Stimulated activated CD8-positive, alpha-beta memory T cell treated with anti-CD3 and anti-CD28 coated beads, Interleukin-2, amount 100 ng/mL, for 48 hours (primary cell): ENCODE measurements around the gene HELLS.
"Not testable (repeated sequence)": the region's sequence is repeated elsewhere in the genome, so short reads cannot be mapped to it uniquely, and the experiment has no call there.

ENCODE experiments used
- DNase-seq, 2 donors: peaks; one replicate each; pipeline ENCODE4 v3.0.0-alpha.2; 2020; ENCODE audit warnings: low read depth in 2 of 2

Gene HELLS

GRCh38 chr10:94608559-94608958 lies 63.0 kb downstream of the HELLS start:
- no peak for DNase-seq

DNA sequence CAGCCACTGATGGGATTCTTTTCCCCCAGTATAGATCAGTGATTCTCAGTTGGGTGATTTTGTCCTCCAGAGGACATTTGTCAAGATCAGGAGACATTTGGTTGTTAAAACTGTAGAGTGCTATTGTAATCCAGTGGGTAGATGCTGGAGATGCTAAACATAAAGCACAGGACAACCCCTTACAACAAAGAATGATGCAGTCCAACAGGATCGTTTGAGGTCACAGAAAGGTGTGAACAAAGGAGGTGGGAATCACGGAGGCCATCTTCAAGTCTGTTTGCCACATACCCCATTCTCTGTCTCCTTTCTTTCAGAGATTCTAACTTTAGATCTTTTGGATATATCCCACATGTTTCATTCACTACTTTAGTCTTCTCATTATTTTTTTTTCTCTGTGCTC lies 69.0 kb downstream of the HELLS start:
- DNase-seq, result no peak

DNA sequence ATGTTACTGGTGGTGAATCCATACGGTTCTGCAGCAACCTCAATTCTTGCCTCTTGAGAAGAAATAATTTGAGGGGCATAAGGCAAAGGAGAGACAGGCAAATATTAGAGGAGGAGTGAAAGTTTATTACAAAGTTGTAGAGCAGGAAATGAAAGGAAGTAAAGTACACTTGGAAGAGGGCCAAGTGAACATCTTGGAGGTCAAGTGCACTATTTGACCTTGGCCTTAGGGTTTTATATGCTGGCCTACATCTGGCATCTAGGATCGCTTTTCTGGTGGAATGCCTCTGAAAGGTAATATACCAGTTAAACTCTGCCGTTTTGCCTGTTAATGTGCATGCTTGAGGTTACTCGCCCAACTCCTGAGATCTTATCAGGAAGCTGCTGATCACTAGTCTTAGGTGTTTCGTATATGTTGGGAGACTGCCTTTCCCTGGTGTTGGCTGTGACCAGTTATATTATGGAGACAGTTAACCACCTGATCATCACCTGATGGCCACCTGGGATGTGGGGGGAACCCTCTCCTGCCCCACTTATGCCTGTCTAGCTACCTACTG lies 71.9 kb downstream of the HELLS start:
- no peak for DNase-seq

DNA sequence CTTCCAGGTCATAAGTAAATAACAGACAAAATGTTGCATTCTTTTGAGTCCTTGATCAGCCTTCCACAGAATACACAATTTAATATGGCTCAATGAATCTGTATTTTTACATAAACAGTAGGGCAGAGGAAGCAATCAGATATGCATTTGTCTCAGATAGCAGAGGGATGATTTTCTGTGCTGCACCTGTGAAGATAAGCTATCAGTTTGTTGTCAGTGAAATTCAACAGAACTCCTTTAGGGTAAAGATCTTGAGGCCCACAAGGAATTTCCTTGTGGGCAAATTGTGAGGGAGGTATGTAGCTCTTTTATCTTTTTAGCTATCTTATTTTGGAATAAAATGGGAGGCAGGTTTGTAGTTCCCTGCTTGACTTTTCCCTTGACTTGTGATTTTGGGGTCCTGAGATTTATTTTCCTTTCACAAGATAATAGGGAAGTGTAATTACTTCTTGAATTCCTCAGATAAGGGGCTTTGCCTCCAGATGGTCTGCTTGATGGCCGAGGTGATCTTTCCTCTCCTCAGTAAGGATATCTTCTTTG lies 77.1 kb downstream of the HELLS start:
- DNase-seq, result no peak

GRCh38 chr10:94623572-94623971 lies 78.0 kb downstream of the HELLS start:
- DNase-seq, result no peak

- no peak for DNase-seq
Observed at GRCh38 chr10:94626476-94626875, 80.9 kb downstream of the HELLS start.

- no peak for DNase-seq
Observed at GRCh38 chr10:94627511-94627910, 81.9 kb downstream of the HELLS start.

DNA sequence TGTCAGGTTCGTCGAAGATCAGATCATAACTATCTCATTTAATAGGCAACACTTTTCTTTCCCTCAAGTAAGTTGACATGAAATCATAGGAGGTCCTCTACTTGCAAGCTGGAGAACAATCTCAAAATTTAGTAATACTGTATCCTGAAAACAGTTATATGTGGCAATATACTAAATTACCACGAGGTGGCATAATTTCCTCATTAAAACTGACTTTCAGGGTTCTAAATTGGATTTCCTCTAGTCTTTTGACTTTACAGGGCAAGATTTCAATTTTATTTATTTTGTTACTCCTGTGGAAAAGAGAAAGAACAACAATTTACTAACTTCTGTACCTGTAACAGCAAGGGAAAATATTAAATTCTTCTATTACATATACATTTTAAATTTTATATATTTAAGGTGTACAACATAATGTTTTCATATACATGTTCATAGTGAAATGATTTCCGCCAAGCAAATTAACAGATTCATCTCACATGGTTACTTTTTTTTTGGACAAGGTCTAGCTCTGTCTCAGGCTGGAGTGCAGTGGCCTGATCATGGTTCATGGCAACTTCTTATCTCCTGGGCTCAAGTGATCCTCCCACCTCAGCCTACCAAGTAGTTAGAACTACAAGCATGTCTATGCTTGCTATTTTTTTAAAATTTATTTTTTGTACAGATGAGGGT lies 84.6 kb downstream of the HELLS start:
- DNase-seq, result no peak

DNA sequence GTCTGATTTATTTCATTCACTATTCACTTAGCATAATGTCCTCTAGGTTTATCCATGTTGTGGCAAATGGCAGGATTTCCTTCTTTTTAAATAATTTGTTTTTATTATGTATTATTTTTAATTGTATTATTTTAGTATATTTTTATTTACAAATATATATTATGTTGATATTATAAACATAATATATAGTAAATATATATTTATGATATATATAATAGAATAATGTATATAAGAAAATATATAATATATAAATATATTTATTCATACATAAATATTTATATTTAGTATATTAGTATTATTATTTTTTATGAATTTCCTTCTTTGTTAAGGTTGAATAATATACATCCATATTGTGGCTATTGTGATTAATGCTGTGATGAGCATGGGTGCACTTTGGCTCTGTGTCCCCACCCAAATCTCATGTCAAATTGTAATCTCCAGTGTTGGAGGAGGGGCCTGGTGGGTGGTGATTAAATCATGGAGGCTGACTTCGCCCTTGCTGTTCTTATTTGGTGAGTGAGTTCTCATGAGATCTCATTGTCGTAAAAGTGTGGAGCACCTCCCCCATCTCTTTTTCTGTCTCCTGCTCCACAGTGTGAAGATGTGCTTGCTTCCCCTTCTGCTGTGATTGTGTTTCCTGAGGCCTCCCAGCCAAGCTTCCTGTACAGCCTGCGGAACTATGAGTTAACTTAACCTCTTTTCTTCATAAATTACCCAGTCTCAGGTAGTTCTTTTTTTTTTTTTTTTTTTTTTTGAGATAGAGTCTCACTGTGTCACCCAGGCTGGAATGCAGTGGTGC lies 85.7 kb downstream of the HELLS start:
- no peak for DNase-seq

DNA sequence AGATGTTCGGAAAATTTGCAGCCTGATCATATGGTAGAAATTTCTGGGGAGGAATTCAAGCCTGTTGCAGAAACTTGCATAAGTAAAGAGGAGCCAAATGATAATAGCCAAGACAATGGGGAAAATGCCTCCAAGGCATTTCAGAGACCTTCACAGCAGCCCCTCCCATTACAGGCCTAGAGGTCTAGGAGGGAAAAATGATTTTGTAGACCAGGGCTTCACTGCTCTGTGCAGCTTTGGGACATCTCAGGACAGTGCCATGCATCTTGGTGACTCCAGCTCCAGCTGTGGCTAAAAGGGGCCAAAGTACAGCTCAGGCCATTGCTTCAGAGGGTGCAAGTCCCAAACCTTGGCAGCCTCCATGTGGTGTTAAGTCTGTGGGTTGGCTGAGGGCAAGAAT lies 87.4 kb downstream of the HELLS start:
- DNase-seq, result no peak

DNA sequence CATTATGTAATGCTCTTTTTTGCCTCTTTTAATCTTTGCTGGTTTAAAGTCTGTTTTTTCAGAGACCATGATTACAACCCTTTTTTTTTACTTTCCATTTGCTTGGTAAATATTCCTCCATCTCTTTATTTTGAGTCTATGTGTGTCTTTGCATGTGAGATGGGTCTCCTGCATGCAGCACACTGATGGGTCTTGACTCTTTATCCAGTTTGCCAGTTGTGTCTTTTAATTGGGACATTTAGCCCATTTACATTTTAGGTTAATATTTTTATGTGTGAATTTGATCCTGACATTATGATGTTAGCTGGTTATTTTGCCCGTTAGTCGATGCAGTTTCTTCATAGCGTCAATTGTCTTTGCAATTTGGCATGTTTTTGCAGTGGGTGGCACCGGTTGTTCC lies 92.5 kb downstream of the HELLS start:
- DNase-seq, result not testable (repeated sequence)

GRCh38 chr10:94639902-94640301 lies 94.3 kb downstream of the HELLS start:
- no peak for DNase-seq

DNA sequence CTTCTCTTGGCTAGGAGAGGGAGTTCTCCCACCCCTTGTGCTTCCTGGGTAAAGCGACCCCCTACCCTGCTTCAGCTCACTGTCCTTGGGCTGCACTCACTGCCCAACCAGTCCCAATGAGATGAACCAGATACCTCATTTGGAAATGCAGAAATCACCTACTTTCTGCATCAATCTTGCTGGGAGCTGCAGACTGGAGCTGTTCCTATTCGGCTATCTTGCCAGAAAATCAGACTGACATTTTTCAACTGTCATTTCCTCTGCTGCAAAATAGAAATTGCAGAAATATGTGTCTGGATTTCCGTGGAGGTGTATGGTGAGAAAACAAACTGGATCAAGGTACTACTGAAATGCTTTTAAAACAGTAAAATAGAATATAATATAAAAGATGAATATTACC lies 95.0 kb downstream of the HELLS start:
- DNase-seq, result no peak

DNA sequence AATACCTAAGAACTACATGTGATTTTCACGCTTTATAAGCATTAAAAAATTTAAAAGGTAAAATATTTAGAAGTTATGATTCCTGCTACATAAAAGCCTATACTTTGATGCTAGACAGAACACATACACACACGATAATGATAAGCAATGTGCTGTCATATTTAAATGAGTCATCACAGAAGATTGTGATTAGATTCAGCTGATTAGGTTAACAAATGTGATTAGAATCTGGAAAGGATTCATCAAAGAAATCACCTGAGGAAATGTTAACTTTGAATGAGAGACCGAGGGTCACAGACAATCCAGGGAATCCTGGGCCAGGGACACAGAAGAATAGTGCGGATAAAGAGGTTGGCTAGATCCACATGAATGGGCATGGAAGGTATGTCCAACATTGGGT lies 95.9 kb downstream of the HELLS start:
- DNase-seq, result no peak

DNA sequence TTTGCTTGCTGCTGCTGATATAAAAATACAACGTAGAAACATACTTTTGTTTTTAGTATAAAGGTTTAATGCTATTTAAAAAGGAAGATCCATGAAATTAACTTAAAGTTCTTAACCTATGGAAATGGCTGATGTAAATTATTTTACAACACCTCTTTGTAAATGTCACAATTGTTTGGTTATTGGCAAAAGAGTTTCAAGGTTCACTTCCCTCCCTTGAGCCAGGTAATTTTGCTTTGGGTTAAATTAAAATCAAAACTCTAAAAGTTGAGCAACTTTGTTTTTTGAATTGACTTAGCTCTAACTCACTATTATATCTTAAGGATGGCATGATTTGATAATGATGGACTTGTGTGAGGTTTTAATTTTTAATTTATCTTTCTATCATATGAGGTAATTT lies 98.8 kb downstream of the HELLS start:
- no peak for DNase-seq

DNA sequence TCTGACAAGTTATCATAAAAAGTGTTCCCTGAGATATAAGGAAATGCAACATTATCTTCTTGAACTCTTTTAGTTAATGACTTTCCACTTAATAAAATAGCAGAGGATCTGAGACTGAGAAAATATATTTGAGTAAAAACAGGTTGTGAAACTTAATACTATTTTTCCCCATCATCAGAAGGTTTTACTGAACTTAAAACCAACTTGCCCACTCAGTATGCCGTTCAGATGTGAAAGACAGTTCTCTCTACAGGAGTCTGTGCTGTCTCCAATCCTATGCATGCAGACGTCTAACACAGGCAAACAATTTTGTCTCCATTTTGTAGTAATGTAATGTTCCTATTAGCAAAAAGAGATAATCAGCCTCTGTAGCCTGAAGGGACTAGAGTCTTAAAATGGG lies 99.7 kb downstream of the HELLS start:
- DNase-seq, result no peak
